H54 (cell line): ENCODE results near the gene CTAGE8.
"Not testable (repeated sequence)": the region's sequence is repeated elsewhere in the genome, so short reads cannot be mapped to it uniquely, and the experiment has no call there.

ENCODE experiments used
- DNase-seq: peaks from one replicate; pipeline ENCODE4 v3.0.0; 2011; ENCODE audit warnings: low spot score, mixed read lengths; ENCODE audit not compliant: insufficient read length
- FAIRE-seq: peaks from 3 replicates; lab custom pipeline; 2011; peaks lifted over from hg19 to GRCh38; lab: Jason Lieb, UNC

The CTAGE8 gene

GRCh38 chr7:144269188-144269587 lies at the start of gene CTAGE8:
CTAGE8 (minus strand) TSS chr7:144269288; CDS start chr7:144269250, 38 bp downstream.
- not testable (repeated sequence) for FAIRE-seq, DNase-seq

DNA sequence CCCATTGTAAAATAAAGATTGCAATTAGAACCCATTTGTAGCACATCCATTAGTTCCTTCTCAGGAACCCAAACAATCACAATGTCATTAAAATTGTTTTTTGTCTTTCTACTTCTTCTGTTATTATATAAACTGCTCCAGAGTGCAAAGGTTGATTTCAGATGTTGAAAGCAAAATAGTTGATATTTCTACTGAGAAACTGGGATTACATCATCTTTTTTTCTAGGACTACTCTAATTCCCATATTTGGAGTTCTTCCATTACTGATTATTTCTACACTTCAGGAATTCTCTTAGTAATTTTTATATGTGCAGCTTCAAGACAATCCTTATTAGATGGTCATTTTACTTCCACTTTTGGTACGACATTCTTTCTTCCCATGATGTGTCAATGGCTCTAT lies 48.4 kb upstream of the CTAGE8 start:
- FAIRE-seq, DNase-seq: not testable (repeated sequence)

DNA sequence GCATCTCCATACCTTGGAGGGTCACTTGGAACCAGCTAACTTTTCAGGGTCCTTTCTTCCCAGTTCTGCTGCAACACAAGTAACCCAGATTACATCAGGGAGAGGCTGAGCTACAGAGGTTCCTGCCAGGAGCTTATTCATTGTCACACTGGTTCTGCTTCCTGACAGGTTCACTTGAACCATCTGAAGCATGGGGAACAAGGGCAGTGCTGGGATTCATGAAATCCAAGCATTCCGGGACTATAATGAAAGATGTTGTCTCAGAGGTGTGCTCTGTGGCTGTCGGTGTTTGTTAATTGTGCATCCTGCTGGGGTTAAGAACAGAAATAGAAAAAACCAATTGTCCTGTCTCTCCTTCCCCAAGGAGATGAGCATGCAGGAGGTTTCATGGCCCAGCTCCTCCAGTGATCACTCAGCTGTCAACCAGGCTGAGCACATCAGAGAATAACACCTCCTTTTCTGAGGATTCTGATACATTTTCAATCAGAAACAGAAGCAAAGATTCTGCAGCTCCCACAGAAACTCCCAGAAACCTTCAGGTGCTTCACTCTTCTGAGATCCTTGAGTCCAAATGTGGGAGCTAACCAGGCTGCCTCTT lies 42.9 kb upstream of the CTAGE8 start, which contains the start of gene OR2A1:
Gene OR2A1 (plus strand): TSS at position 548 of the 598 bp plus-strand sequence. CDS start 5,706 bp downstream, outside the sequence.
- not testable (repeated sequence) for FAIRE-seq, DNase-seq

DNA sequence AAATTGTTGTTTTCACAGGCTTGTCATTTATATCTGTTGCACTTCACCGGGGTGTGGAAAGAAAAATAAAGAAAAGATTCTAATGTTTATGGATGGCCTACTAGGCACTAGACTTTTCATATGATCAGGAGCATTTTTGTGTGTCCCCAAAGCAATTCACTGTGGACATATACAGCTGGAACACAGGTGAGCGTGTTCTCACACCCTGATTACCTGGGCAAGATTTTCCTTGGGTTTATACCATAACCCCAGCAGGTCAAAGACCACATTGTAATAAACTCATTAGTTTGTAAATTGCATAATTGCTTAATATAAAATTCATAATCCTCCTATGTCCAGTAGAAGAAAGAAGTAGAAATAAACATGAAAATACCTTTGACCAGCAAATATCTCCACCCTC lies 42.1 kb upstream of the CTAGE8 start:
- not testable (repeated sequence) for DNase-seq, FAIRE-seq

GRCh38 chr7:144309702-144310101 lies 40.6 kb upstream of the CTAGE8 start:
- not testable (repeated sequence) for FAIRE-seq

GRCh38 chr7:144305156-144305555 lies 36.1 kb upstream of the CTAGE8 start:
- not testable (repeated sequence) for DNase-seq, FAIRE-seq

More at GRCh38 chr7:144309702-144310101, 40.6 kb upstream of the CTAGE8 start:
- not testable (repeated sequence) for DNase-seq

DNA sequence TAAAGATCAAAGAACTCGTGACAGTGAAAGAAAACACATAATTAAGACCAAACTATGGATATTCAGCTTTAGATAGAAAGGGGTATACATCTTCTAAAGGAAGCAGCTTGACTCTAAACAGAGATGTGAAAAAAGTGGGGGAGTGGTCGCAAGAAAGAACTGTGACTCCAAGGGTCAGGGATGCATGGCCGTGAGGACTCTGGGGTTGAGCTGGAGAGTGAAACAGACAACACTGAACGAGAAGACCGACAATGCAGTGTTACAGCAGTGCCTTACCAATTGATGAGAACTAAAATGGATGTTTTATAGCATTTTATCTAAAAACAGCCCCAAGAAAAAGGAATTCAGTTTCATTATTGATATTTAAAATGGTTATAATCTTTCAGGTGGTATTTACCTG lies 34.5 kb upstream of the CTAGE8 start:
- not testable (repeated sequence) for DNase-seq, FAIRE-seq

GRCh38 chr7:144302578-144303303 lies 33.7 kb upstream of the CTAGE8 start:
- FAIRE-seq, DNase-seq: not testable (repeated sequence)

- FAIRE-seq, DNase-seq: not testable (repeated sequence)
Measured at GRCh38 chr7:144293794-144294499, 24.9 kb upstream of the CTAGE8 start.

- DNase-seq, FAIRE-seq: not testable (repeated sequence)
Measured at GRCh38 chr7:144292384-144293161, 23.5 kb upstream of the CTAGE8 start.

GRCh38 chr7:144291607-144292006 lies 22.5 kb upstream of the CTAGE8 start:
- not testable (repeated sequence) for DNase-seq, FAIRE-seq

GRCh38 chr7:144287171-144287784 lies 18.2 kb upstream of the CTAGE8 start:
- not testable (repeated sequence) for FAIRE-seq, DNase-seq

- FAIRE-seq, DNase-seq: not testable (repeated sequence)
Measured at GRCh38 chr7:144283716-144284115, 14.6 kb upstream of the CTAGE8 start.

- not testable (repeated sequence) for FAIRE-seq
Measured at GRCh38 chr7:144282490-144282889, 13.4 kb upstream of the CTAGE8 start.

DNA sequence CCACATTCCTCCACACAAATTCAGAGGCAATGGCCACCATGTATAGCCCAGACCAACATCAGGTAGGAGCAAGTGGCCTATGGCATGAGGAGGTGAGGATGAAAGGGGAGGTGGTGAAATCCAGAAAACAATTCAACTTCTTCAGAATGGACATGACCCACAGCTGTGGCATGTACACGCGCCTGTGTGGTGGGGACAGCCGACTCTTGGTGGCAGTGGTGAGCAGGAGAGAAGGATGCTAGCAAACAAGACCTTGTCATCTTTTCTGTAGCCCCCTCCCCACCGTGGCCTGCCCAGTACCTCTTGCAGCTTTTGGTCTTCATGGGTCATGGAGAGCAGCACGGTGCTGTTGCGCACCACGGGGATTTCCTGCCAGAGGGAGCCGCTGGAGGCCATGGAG lies 12.9 kb upstream of the CTAGE8 start:
- not testable (repeated sequence) for FAIRE-seq, DNase-seq

More at GRCh38 chr7:144282490-144282889, 13.4 kb upstream of the CTAGE8 start:
- DNase-seq = not testable (repeated sequence)

DNA sequence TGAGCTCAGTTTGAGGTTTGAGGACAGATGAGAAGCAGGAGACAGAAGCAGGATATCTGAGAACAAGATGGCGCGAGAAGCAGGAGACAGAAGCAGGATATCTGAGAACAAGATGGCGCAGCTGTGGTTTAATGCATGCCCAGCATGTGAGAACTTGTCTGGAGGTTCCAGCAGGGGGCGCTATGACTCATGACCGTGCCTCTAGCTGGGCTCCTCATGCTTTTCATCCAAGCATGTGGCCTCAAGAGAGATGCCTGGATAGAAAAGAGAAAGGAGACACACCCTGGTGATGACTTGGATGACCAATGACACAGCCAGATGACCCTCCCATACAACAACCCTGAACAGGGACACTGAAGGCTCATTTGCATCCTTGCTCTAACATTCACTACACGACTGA lies 10.9 kb upstream of the CTAGE8 start:
- FAIRE-seq, DNase-seq: not testable (repeated sequence)

DNA sequence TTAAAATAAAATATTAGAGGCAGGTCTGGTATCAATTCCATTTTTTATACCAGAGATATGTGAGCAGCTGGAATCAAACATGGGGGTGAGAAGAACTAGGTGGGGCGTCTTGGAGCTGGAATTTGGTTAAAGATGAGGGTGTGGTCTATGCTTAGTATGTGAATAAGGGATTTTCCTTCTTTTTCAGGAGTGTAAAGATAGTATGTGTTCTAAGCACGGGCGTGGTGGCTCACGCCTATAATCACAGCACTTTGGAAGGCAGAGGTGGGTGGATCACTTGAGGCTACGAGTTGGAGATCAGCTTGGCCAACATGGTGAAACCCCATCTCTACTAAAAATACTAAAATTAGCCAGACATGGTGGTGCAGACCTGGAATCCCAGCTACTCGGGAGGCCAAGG lies 6.2 kb upstream of the CTAGE8 start:
- FAIRE-seq, DNase-seq: not testable (repeated sequence)

DNA sequence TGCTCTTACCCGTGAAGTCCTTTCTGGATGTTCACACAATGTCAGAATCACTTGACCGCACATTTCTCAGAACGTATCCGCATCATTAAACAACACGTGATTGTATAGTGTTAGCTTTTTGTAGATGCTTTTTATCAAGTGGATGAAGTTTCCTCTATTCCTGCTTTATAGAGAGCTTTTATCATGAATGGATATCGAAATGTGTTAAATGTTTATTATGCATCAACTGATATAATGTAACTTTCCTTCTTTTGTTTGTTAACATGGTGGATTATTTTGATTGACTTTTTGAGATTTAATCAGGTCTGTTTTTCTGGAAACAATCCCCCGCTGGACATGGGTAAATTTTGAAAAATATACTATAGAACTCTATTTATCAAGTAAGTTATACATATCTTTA lies 4.4 kb downstream of the CTAGE8 start, which contains the start of gene OR2A7:
Gene OR2A7 (minus strand): TSS at position 101 of the 400 bp plus-strand sequence. CDS start 5,164 bp downstream, outside the sequence.
- not testable (repeated sequence) for DNase-seq, FAIRE-seq

DNA sequence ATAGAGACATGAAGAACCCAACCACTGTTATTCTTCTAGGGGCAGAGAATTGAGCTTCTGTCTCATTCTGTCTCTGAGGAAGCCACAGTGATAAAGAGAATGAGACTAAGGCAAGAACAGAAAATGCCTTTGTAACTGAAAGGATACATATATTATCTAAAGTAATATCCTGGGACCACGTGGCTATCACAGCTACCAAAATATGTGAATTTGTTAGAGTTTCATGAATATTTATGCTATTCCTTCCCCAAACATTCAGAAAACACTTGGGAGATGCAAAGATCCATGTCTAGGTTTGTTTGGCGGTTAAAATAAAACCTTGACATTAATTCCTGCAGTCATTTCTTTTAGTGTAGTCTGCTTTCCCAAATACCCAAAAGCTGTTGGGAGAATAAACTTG lies 7.0 kb downstream of the CTAGE8 start:
- FAIRE-seq, DNase-seq: not testable (repeated sequence)
